ENCODE results near the gene GUK1.

DNA sequence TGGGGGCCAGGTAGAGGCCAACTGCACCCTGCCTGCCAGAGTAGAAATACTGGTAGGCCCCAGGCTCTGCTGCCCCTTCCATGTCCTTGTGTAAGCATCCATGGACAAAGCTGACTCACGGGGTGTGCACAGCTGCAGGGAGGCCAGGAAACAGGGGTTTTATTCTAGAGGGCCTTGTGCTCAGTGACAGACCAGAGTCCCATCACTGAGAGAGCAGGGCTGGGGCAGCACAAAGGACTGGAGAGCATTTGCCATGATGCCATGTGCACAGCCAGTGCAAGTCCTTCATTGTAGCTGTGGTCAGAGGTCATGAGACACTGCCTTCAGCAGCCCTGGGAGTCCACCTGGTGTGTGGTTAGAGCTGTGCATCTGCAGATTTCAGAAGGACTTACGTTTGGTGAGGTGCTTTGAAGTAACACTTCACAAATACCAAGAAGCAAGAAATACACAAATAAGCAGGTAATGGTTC, 49.4 kb upstream of the GUK1 start:
- TF ChIP-seq, protein P1, sequence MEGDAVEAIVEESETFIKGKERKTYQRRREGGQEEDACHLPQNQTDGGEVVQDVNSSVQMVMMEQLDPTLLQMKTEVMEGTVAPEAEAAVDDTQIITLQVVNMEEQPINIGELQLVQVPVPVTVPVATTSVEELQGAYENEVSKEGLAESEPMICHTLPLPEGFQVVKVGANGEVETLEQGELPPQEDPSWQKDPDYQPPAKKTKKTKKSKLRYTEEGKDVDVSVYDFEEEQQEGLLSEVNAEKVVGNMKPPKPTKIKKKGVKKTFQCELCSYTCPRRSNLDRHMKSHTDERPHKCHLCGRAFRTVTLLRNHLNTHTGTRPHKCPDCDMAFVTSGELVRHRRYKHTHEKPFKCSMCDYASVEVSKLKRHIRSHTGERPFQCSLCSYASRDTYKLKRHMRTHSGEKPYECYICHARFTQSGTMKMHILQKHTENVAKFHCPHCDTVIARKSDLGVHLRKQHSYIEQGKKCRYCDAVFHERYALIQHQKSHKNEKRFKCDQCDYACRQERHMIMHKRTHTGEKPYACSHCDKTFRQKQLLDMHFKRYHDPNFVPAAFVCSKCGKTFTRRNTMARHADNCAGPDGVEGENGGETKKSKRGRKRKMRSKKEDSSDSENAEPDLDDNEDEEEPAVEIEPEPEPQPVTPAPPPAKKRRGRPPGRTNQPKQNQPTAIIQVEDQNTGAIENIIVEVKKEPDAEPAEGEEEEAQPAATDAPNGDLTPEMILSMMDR (IDR thresholded peaks at IDR 0.05) = no peak
- TF ChIP-seq POLR2AphosphoS5 (IDR thresholded peaks at IDR 0.05) = no peak
- no peak for TF ChIP-seq POLR2A (IDR thresholded peaks at IDR 0.05)
- TF ChIP-seq EP300 (IDR thresholded peaks at IDR 0.05) = no peak

Data from suprapubic skin (tissue), 4 donors.